K562 (cell line): Measurements from ENCODE around the gene SLC25A18. TPM values are rescaled to one million over a fixed set of nuclear protein-coding genes. Genes with fewer than 3 reads are reported as not detected.

Experiments used
- ATAC-seq: fragments of 200-7000 bp; cut with Tn5 transposase; 3 replicates; pipeline ENCODE4 v1.9.1; 2020; ENCODE audit warnings: moderate library complexity
- BruUV-seq: library from RNA; stranded (reverse); fragments of 400-500 nt; replicated peaks from 2 replicates; lab custom pipeline; 2021; lab: Mats Ljungman, UMichigan
- CTCF ChIA-PET: fragments of 300-600 bp; formaldehyde crosslinking; extraction: SDS; loops from one replicate; lab custom pipeline; 2021; ENCODE audit warnings: low intra/inter-chr PET ratio; lab: Yijun Ruan, JAX
- POLR2A ChIA-PET: fragments of 300-600, 350-650 bp; sonication (Branson Sonifier 250); formaldehyde crosslinking; extraction: SDS; loops from one replicate; lab custom pipeline; 2021; ENCODE audit warnings: antibody characterized with exemption, inconsistent platforms; lab: Yijun Ruan, JAX
- DNase-seq, 4 experiments: peaks; one replicate each; pipeline versions ENCODE4 v3.0.0 to v3.0.0-alpha.2; 2011 to 2018; ENCODE audit warnings: low spot score in 3 of 4, mixed read lengths in 3 of 4; ENCODE audit errors: extremely low read depth in 1 of 4
- FAIRE-seq: peaks from 2 replicates; lab custom pipeline; 2011; peaks lifted over from hg19 to GRCh38; lab: Jason Lieb, UNC
- H2AFZ ChIP-seq: 2 replicates; pipeline ENCODE4 v1.6.0; 2011; ENCODE audit warnings: low read depth, low read length, control low read depth, inconsistent platforms
- H3K27ac ChIP-seq: fragments of 200-600 bp; 3 replicates; pipeline ENCODE4 v1.8.0; 2011; ENCODE audit warnings: low read depth, mild to moderate bottlenecking, control low read depth, inconsistent platforms, low read length, moderate library complexity, mixed read lengths; ENCODE audit errors: extremely low read depth
- H3K27me3 ChIP-seq, 2 experiments: fragments of 300-600 bp in 1 of 2; 2 replicates in 1 of 2; 3 replicates in 1 of 2; pipeline versions ENCODE4 v1.6.0 to v1.8.0; 2011; ENCODE audit warnings: inconsistent platforms in 2 of 2, low read length in 2 of 2, mild to moderate bottlenecking in 1 of 2, mixed read lengths in 1 of 2, moderate library complexity in 1 of 2; ENCODE audit not compliant: control insufficient read depth in 2 of 2, insufficient read depth in 2 of 2
- H3K36me3 ChIP-seq: fragments of 300-600 bp; 3 replicates; pipeline ENCODE4 v1.8.0; 2011; ENCODE audit warnings: mild to moderate bottlenecking, low read length, inconsistent platforms; ENCODE audit not compliant: control insufficient read depth, insufficient read depth
- H3K4me1 ChIP-seq, 2 experiments: fragments of 200-600 bp in 1 of 2; replicated peaks in 1 of 2; 2 replicates in 1 of 2; 3 replicates in 1 of 2; pipeline versions ENCODE4 v1.5.1 to v1.8.0; 2011; ENCODE audit warnings: inconsistent platforms in 2 of 2, low read length in 2 of 2, mild to moderate bottlenecking in 1 of 2, mixed read lengths in 1 of 2, moderate library complexity in 1 of 2; ENCODE audit not compliant: control insufficient read depth in 2 of 2, insufficient read depth in 2 of 2
- H3K4me2 ChIP-seq: 2 replicates; pipeline ENCODE4 v1.6.1; 2011; ENCODE audit warnings: low read length, control low read depth, inconsistent platforms, mixed read lengths; ENCODE audit not compliant: insufficient read depth
- H3K4me3 ChIP-seq: fragments of 200-600 bp; sonication (generic), shearing (Covaris generic); 2 replicates; pipeline ENCODE4 v1.5.1; 2016; ENCODE audit warnings: control low read depth, inconsistent platforms
- H3K79me2 ChIP-seq: fragments of 200-600 bp; 3 replicates; pipeline ENCODE4 v1.8.0; 2011; ENCODE audit warnings: low read length, inconsistent platforms; ENCODE audit not compliant: control insufficient read depth, insufficient read depth
- H3K9ac ChIP-seq, 2 experiments: 2 replicates each; pipeline versions ENCODE4 v1.6.0 to v1.6.1; 2011; ENCODE audit warnings: low read depth in 2 of 2, low read length in 2 of 2, control low read depth in 1 of 2, inconsistent platforms in 1 of 2, mild to moderate bottlenecking in 1 of 2, mixed read lengths in 1 of 2; ENCODE audit not compliant: insufficient read depth in 1 of 2
- H3K9me1 ChIP-seq: one replicate; pipeline ENCODE4 v1.6.0; 2011; ENCODE audit warnings: inconsistent platforms, mild to moderate bottlenecking, low read length, moderate library complexity; ENCODE audit not compliant: control insufficient read depth, insufficient read depth
- H3K9me3 ChIP-seq: replicated peaks from 2 replicates; pipeline ENCODE4 v1.5.1; 2011; ENCODE audit warnings: low read depth, low read length, inconsistent platforms; ENCODE audit not compliant: control insufficient read depth, insufficient read depth
- H4K20me1 ChIP-seq: replicated peaks from 2 replicates; pipeline ENCODE4 v1.6.1; 2011; ENCODE audit warnings: low read length, inconsistent platforms, mixed read lengths; ENCODE audit not compliant: control insufficient read depth, insufficient read depth
- CBX5 ChIP-seq: IDR thresholded peaks from 2 replicates; pipeline ENCODE4 v1.6.1; 2014; ENCODE audit warnings: low read depth, borderline replicate concordance
- CHAMP1 ChIP-seq: fragments of 450-650 bp; IDR thresholded peaks from 2 replicates; pipeline ENCODE4 v1.6.1; 2016; ENCODE audit warnings: mild to moderate bottlenecking
- DDX20 ChIP-seq: fragments of 450-650 bp; IDR thresholded peaks from 2 replicates; pipeline ENCODE4 v1.6.1; 2016; ENCODE audit warnings: missing genetic modification characterization, low read depth, mild to moderate bottlenecking, missing compliant biosample characterization, moderate library complexity
- E4F1 ChIP-seq: fragments of 250-450 bp; sonication (Bioruptor Pico); IDR thresholded peaks from 2 replicates; pipeline ENCODE4 v1.5.0; 2021; ENCODE audit warnings: mild to moderate bottlenecking, borderline replicate concordance
- ELF1 ChIP-seq: fragments of 200-800 bp; sonication (Bioruptor generic); IDR thresholded peaks from 2 replicates; pipeline ENCODE4 v1.6.1; 2016; ENCODE audit warnings: missing genetic modification characterization, missing compliant biosample characterization
- FOS ChIP-seq: IDR thresholded peaks from 3 replicates; pipeline ENCODE4 v1.6.1; 2011; ENCODE audit not compliant: insufficient read length; ENCODE audit errors: extremely low read depth
- GTF2E2 ChIP-seq: fragments of 200-800 bp; sonication (Bioruptor generic); IDR thresholded peaks from 2 replicates; pipeline ENCODE4 v1.6.1; 2016; ENCODE audit warnings: missing genetic modification characterization, missing compliant biosample characterization
- HMBOX1 ChIP-seq: sonication (generic); IDR thresholded peaks from 2 replicates; pipeline ENCODE4 v1.6.1; 2016
- KAT8 ChIP-seq: fragments of 450-650 bp; IDR thresholded peaks from 2 replicates; pipeline ENCODE4 v1.6.1; 2016; ENCODE audit warnings: low read depth, mild to moderate bottlenecking
- ZC3H4 ChIP-seq: sonication (generic); formaldehyde crosslinking; IDR thresholded peaks from 2 replicates; pipeline ENCODE4 v1.9.0; 2021; ENCODE audit warnings: missing genetic modification reagents, borderline replicate concordance
- ZNF253 ChIP-seq: fragments of 250-450 bp; sonication (Bioruptor Pico); conservative IDR thresholded peaks from 2 replicates; pipeline ENCODE4 v1.6.1; 2021; ENCODE audit warnings: mild to moderate bottlenecking
- ZNF445 ChIP-seq: fragments of 250-450 bp; sonication (Bioruptor Pico); IDR thresholded peaks from 2 replicates; pipeline ENCODE4 v1.4.0; 2020; ENCODE audit warnings: low read depth, mild to moderate bottlenecking, moderate library complexity
- ZNF77 ChIP-seq: fragments of 250-450 bp; sonication (Bioruptor Pico); IDR thresholded peaks from 2 replicates; pipeline ENCODE4 v1.5.0; 2020
- WGBS: fragments of 100-300 bp; shearing (Covaris generic); methylation state at CpG from one replicate; pipeline ENCODE4 v1.1.6; 2016; ENCODE audit warnings: low coverage, mixed read lengths; ENCODE audit not compliant: insufficient coverage; ENCODE audit errors: missing lambda C conversion rate; 5-methylcytosine and 5-hydroxymethylcytosine counted together
- in situ Hi-C: fragments of 300-500 bp; cut with MboI; formaldehyde crosslinking; loops from 4 replicates; pipeline ENCODE4 v1.15.0; 2018; ENCODE audit warnings: inconsistent platforms, mixed read lengths
- intact Hi-C: fragments of 100-400 bp; cut with micrococcal nuclease; formaldehyde crosslinking; loops from 2 replicates; pipeline ENCODE4 v1.14.2; 2022
- polyA plus RNA-seq, 8 experiments: library from polyadenylated mRNA; depleted of rRNA in 4 of 8; stranded (reverse) in 5 of 8; unstranded in 3 of 8; fragments of >200 nt; fragmentation: Nextera tagmentation in 2 of 8; fragmentation: Illumina TruSeq in 1 of 8; extraction: Ambion mirVana in 2 of 8; extraction: Trizol in 1 of 8; gene quantifications; 2 replicates each; pipeline versions ENCODE4 v1.2.1 to v1.2.3, GENCODE V29; 2011 to 2014; ENCODE audit warnings: inconsistent platforms in 1 of 8, missing spikeins in 1 of 8
- total RNA-seq, 7 experiments: library from RNA; depleted of rRNA in 6 of 7; stranded (reverse); fragments of >200 nt in 6 of 7; fragmentation: Illumina TruSeq in 2 of 7; extraction: Trizol in 2 of 7; gene quantifications; 2 replicates each; pipeline versions ENCODE4 v1.2.1 to v1.2.3, GENCODE V29; 2011 to 2021; ENCODE audit warnings: low replicate concordance in 1 of 7

Gene SLC25A18
- total and polyA plus RNA-seq, 9 of the 15 experiments (the other 6 are each of a cell fraction or from before 2014, with no cell fraction given), result 0.04 TPM; not detected in 8

GRCh38 chr22:17549183-17549582 is 14.1 kb upstream of the SLC25A18 start:
- H3K9me3 ChIP-seq, result no peaks in the 10 kb centered on the region
- no peak overlapping the region for H3K4me2 ChIP-seq
- CTCF ChIA-PET, result no interaction called here
- H3K27ac ChIP-seq, result no peak overlapping the region
- in situ Hi-C loops, result no loop called here
- no peaks in the 10 kb centered on the region for H3K79me2 ChIP-seq
- TF ChIP-seq ZNF77 (CRISPR knock-in tag) (no peak), FOS (no peak), CHAMP1 (no peak), CBX5 (no peak), GTF2E2 (tag) (no peak), HMBOX1 (no peak), ZNF445 (no peak), ELF1 (tag) (no peak), ZC3H4 (CRISPR knock-in tag) (no peak), ZNF253 (CRISPR knock-in tag) (no peak), E4F1 (no peak), KAT8 (no peak), DDX20 (tag) (no peak)
- TF ChIP-seq, all 486 proteins: peak for 0
- no peaks in the 10 kb centered on the region for H3K36me3 ChIP-seq
- ATAC-seq (no peak), DNase-seq (no peak), FAIRE-seq (no peak)
- H4K20me1 ChIP-seq, result no peaks in the 10 kb centered on the region
- no TSS peak for BruUV-seq
- H3K9me1 ChIP-seq, result no peaks in the 10 kb centered on the region
- H3K4me3 ChIP-seq, result no peak overlapping the region
- 2% methylated on average over 10 of the region's 10 CpGs for WGBS
- H2AFZ ChIP-seq, result no peak overlapping the region
- POLR2A ChIA-PET, result no interaction called here
- 0 out of 5 replicates have a peak, but pooled peaks cover 0 to 4% of the 10 kb centered on the region in 2 experiments for H3K4me1 ChIP-seq
- H3K27me3 ChIP-seq, result peaks cover 45 to 48% of the 10 kb centered on the region in 2 experiments
- H3K9ac ChIP-seq, result no peak overlapping the region
- intact Hi-C loops, result no loop called here
